Stomach (tissue), 4 donors: Measurements from ENCODE around the gene PPP2R5B.

Source experiments
- EP300 ChIP-seq: sonication (generic); formaldehyde crosslinking; IDR thresholded peaks from one replicate; pipeline ENCODE4 v1.6.1; 2017; ENCODE audit warnings: antibody characterized with exemption
- POLR2A ChIP-seq, 4 donors: fragments of 450-650 bp; IDR thresholded peaks; one replicate each; pipeline ENCODE4 v1.6.1; 2016; ENCODE audit warnings: antibody characterized with exemption in 4 of 4, control low read depth in 2 of 4, mild to moderate bottlenecking in 1 of 4, moderate library complexity in 1 of 4
- POLR2AphosphoS5 ChIP-seq, 3 donors: sonication (generic); formaldehyde crosslinking; IDR thresholded peaks; one replicate each; pipeline ENCODE4 v1.6.1; 2016; ENCODE audit warnings: antibody characterized with exemption in 3 of 3
- TF ChIP-seq, protein P1 (sequence below), 7 experiments: fragments of 450-650 bp in 4 of 7; fragments of 200-600 bp in 3 of 7; sonication (generic) in 3 of 7; IDR thresholded peaks; one replicate each; pipeline ENCODE4 v1.5.1; 2016 to 2019; ENCODE audit warnings: antibody characterized with exemption in 7 of 7, control low read depth in 2 of 7, mild to moderate bottlenecking in 1 of 7

DNA sequence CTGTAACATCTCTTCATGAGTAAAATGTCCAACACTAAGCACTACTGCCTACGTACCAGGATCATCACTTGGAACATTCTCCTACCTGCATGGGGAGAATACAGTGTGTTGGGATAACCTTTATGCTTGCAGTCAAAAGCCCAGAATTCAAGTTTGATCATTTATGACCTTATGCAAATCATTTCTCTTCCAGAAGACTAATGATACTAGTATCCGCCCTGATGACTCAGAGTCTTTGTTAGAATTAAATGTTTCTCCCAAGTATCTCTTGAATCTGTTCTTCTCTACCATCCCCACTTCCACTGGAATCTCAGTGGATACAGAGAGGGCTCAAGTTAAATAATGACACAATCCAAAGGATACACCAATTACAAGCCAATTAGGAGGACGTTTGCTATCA, 35.0 kb downstream of the PPP2R5B start:
- TF ChIP-seq, protein P1, sequence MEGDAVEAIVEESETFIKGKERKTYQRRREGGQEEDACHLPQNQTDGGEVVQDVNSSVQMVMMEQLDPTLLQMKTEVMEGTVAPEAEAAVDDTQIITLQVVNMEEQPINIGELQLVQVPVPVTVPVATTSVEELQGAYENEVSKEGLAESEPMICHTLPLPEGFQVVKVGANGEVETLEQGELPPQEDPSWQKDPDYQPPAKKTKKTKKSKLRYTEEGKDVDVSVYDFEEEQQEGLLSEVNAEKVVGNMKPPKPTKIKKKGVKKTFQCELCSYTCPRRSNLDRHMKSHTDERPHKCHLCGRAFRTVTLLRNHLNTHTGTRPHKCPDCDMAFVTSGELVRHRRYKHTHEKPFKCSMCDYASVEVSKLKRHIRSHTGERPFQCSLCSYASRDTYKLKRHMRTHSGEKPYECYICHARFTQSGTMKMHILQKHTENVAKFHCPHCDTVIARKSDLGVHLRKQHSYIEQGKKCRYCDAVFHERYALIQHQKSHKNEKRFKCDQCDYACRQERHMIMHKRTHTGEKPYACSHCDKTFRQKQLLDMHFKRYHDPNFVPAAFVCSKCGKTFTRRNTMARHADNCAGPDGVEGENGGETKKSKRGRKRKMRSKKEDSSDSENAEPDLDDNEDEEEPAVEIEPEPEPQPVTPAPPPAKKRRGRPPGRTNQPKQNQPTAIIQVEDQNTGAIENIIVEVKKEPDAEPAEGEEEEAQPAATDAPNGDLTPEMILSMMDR (IDR thresholded peaks at IDR 0.05) = no peak
- TF ChIP-seq POLR2AphosphoS5 (IDR thresholded peaks at IDR 0.05) (no peak), POLR2A (IDR thresholded peaks at IDR 0.05) (no peak), EP300 (no peak)
